ENCODE results near the gene RCBTB2.

Gene RCBTB2

GRCh38 chr13:48476215-48476614 lies 56.7 kb downstream of the RCBTB2 start:
- Histone ChIP-seq H3K79me2 (ENCODE audit: insufficient read depth, low read length) (no peaks in the 10 kb centered on the region), H3K4me2 (ENCODE audit: low read length) (no peak overlapping the region), H3K9me3 (ENCODE audit: low read length) (no peaks in the 10 kb centered on the region), H2AFZ (ENCODE audit: low read length) (no peak overlapping the region), H4K20me1 (ENCODE audit: insufficient read depth, low read length) (no peaks in the 10 kb centered on the region), H3K36me3 (ENCODE audit: insufficient read depth, low read length) (peaks cover 54% of the 10 kb centered on the region), H3K4me1 (ENCODE audit: insufficient read depth, low read length, severe bottlenecking) (peaks cover 15% of the 10 kb centered on the region), H3K27ac (ENCODE audit: low read depth, low read length, poor library complexity, severe bottlenecking) (no peak overlapping the region), H3K4me3 (ENCODE audit: low read depth, low read length, poor library complexity, severe bottlenecking) (no peak overlapping the region), H3K27me3 (ENCODE audit: insufficient read depth, low read length) (no peaks in the 10 kb centered on the region), H3F3A (ENCODE audit: insufficient read depth, low read length) (no peaks in the 10 kb centered on the region), H3K9ac (ENCODE audit: low read length) (no peak overlapping the region), H3K9me2 (ENCODE audit: low read depth, low read length) (no peaks in the 10 kb centered on the region)
- TF ChIP-seq EZH2 (IDR thresholded peaks at IDR 0.05; ENCODE audit: borderline replicate concordance, low read length), result no peak
- TF ChIP-seq, protein P1, sequence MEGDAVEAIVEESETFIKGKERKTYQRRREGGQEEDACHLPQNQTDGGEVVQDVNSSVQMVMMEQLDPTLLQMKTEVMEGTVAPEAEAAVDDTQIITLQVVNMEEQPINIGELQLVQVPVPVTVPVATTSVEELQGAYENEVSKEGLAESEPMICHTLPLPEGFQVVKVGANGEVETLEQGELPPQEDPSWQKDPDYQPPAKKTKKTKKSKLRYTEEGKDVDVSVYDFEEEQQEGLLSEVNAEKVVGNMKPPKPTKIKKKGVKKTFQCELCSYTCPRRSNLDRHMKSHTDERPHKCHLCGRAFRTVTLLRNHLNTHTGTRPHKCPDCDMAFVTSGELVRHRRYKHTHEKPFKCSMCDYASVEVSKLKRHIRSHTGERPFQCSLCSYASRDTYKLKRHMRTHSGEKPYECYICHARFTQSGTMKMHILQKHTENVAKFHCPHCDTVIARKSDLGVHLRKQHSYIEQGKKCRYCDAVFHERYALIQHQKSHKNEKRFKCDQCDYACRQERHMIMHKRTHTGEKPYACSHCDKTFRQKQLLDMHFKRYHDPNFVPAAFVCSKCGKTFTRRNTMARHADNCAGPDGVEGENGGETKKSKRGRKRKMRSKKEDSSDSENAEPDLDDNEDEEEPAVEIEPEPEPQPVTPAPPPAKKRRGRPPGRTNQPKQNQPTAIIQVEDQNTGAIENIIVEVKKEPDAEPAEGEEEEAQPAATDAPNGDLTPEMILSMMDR (IDR thresholded peaks at IDR 0.05; ENCODE audit: low read length), result no peak

DNA sequence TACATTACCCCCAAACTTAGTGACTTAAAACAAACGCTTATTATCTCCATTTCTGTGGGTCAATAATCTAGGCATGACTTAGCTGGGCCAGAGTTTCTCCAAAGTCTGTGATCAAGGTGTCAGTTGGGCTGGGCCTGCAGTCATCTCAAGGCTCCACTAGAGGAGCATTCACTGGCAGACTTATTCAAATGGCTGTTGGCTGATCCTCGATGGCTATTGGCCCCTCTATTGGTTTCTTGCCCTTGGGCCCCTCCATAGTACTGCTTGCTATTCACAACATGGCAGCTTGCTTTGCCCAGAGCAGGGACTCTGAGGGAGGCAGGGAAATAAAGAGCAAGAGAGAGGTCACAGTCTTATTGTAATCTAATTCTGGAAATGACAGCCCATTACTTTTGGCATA lies 57.6 kb downstream of the RCBTB2 start:
- H3K4me2 ChIP-seq (ENCODE audit: low read length), result no peak overlapping the region
- H3F3A ChIP-seq (ENCODE audit: insufficient read depth, low read length), result no peaks in the 10 kb centered on the region
- peaks cover 49% of the 10 kb centered on the region for H3K36me3 ChIP-seq (ENCODE audit: insufficient read depth, low read length)
- no peaks in the 10 kb centered on the region for H3K9me3 ChIP-seq (ENCODE audit: low read length)
- no peak for TF ChIP-seq EZH2 (IDR thresholded peaks at IDR 0.05; ENCODE audit: borderline replicate concordance, low read length)
- TF ChIP-seq, protein P1 (IDR thresholded peaks at IDR 0.05; ENCODE audit: low read length), result no peak
- no peak overlapping the region for H3K4me3 ChIP-seq (ENCODE audit: low read depth, low read length, poor library complexity, severe bottlenecking)
- H3K27me3 ChIP-seq (ENCODE audit: insufficient read depth, low read length), result no peaks in the 10 kb centered on the region
- H4K20me1 ChIP-seq (ENCODE audit: insufficient read depth, low read length), result no peaks in the 10 kb centered on the region
- H3K79me2 ChIP-seq (ENCODE audit: insufficient read depth, low read length), result no peaks in the 10 kb centered on the region
- no peak overlapping the region for H3K9ac ChIP-seq (ENCODE audit: low read length)
- H2AFZ ChIP-seq (ENCODE audit: low read length), result no peak overlapping the region
- H3K4me1 ChIP-seq (ENCODE audit: insufficient read depth, low read length, severe bottlenecking), result peaks cover 15% of the 10 kb centered on the region
- no peaks in the 10 kb centered on the region for H3K9me2 ChIP-seq (ENCODE audit: low read depth, low read length)
- H3K27ac ChIP-seq (ENCODE audit: low read depth, low read length, poor library complexity, severe bottlenecking), result no peak overlapping the region

DNA sequence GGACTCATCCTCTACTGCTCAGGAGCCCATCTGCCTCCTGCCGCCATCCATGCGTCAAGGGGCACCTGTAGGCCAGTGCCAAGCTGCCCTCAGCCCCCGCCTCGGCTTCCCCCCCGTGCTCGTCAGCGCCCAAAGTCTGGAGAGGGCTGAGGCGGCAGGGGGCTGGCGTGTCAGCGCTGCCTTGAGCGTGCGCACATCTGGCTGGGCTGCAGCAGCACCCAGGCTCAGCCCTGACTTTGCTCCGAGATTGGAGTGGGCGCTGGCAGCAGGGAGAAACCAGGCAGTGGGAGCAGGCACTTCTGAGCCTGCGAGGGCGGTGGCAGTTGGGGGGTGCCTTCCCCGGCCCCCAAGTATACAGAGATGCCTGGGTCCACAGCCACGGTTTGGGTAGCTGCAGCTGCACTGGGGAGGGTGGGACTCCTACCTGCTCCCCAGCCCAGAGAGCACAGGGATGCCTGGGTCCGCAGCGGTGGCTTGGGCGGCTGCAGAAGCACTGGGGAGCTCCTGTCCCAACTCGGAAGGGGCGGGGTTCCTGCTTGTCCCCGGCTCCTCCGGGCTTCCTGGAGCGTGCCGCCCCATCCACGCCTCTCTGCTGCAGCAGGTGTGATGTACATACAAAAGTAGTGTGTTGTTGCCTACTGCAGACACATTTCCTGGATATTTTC lies 75.2 kb downstream of the RCBTB2 start:
- Histone ChIP-seq H3K9me3 (ENCODE audit: low read length) (no peaks in the 10 kb centered on the region), H3K36me3 (ENCODE audit: insufficient read depth, low read length) (peaks cover 74% of the 10 kb centered on the region), H4K20me1 (ENCODE audit: insufficient read depth, low read length) (no peaks in the 10 kb centered on the region), H3K27ac (ENCODE audit: low read depth, low read length, poor library complexity, severe bottlenecking) (no peak overlapping the region), H3K4me1 (ENCODE audit: insufficient read depth, low read length, severe bottlenecking) (no peaks in the 10 kb centered on the region), H3K4me2 (ENCODE audit: low read length) (no peak overlapping the region), H3K79me2 (ENCODE audit: insufficient read depth, low read length) (no peaks in the 10 kb centered on the region), H3K9me2 (ENCODE audit: low read depth, low read length) (no peaks in the 10 kb centered on the region), H3K27me3 (ENCODE audit: insufficient read depth, low read length) (no peaks in the 10 kb centered on the region), H3F3A (ENCODE audit: insufficient read depth, low read length) (no peaks in the 10 kb centered on the region), H2AFZ (ENCODE audit: low read length) (no peak overlapping the region), H3K4me3 (ENCODE audit: low read depth, low read length, poor library complexity, severe bottlenecking) (no peak overlapping the region), H3K9ac (ENCODE audit: low read length) (no peak overlapping the region)
- TF ChIP-seq, protein P1 (IDR thresholded peaks at IDR 0.05; ENCODE audit: low read length), result no peak
- no peak for TF ChIP-seq EZH2 (IDR thresholded peaks at IDR 0.05; ENCODE audit: borderline replicate concordance, low read length)

Data from OCI-LY1 (cell line).